Head of caudate nucleus (tissue), 42 donors: ENCODE results near the gene TIPARP.
"Not testable (repeated sequence)": the region's sequence is repeated elsewhere in the genome, so short reads cannot be mapped to it uniquely, and the experiment has no call there.

Source experiments
- DNase-seq, 42 donors: peaks; one replicate each; pipeline versions ENCODE4 v3.0.0 to v3.0.0-alpha.2; 2020 to 2021; ENCODE audit warnings: mixed read lengths in 7 of 42
- intact Hi-C: fragments of 100-400 bp; cut with DNase I; formaldehyde crosslinking; loops from one replicate; pipeline ENCODE4 v1.15.0; 2022

Gene TIPARP

DNA sequence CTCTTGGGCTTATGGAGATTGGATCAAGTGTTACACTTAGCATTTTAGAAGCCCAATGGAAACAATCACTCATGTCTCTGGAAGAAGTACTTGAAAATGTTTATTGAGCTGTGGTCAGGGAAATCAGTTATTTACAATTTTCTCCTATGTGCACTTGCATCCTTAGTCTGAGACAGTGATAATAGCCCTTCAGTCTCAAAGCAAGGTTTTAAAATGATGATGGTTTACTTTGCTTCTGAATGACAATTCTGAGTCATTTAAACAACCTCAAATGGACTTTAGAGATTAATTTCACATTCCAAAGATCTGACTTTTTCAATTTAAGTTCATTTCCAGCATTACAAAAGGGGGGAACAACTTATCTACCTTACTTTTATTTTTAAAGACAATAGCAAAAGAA is 20.1 kb downstream of the TIPARP start:
- DNase-seq, result no peak
- intact Hi-C loops, result no loop called here

DNA sequence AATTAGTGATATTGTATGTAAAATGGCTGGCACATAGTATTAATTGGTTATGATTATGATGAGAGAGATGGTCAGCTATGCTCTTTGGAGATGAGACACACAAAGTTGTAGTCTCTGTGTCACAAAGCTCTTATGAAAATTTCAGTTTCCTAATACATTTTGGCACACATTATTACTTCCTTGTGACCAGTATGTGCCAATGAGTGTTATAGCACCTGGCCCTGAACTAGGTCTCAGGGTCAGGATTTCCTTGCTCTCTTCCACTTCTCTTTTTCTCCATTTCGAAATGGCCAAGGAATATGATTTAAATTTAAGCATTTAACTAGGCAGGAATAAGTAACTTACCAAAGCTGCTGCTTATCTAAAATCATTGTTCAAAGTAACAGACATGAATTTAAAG is 28.0 kb downstream of the TIPARP start:
- intact Hi-C loops, result no loop called here
- no peak for DNase-seq

DNA sequence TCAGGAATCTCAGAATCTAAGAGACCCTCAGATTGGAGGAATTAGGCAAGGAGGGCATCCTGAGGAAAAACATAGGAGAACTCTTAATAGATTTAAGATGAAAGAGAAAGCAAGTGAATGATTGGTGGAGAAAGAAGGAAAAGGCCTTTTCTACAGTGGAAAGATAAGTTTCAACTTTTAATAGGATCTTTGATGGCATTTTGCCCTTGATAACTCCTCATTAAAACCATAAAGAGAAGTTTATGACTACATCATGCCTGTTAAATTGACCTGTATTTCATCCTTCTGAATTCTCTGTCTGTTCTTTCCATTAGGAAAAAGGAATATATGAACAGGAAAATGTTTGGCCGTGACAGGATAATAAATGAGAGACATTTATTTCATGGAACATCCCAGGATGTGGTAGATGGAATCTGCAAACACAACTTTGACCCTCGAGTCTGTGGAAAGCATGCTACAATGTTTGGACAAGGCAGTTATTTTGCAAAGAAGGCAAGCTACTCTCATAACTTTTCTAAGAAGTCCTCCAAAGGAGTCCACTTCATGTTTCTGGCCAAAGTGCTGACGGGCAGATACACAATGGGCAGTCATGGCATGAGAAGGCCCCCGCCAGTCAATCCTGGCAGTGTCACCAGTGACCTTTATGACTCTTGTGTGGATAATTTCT is 30.1 kb downstream of the TIPARP start:
- no peak for DNase-seq
- intact Hi-C loops, result no loop called here

DNA sequence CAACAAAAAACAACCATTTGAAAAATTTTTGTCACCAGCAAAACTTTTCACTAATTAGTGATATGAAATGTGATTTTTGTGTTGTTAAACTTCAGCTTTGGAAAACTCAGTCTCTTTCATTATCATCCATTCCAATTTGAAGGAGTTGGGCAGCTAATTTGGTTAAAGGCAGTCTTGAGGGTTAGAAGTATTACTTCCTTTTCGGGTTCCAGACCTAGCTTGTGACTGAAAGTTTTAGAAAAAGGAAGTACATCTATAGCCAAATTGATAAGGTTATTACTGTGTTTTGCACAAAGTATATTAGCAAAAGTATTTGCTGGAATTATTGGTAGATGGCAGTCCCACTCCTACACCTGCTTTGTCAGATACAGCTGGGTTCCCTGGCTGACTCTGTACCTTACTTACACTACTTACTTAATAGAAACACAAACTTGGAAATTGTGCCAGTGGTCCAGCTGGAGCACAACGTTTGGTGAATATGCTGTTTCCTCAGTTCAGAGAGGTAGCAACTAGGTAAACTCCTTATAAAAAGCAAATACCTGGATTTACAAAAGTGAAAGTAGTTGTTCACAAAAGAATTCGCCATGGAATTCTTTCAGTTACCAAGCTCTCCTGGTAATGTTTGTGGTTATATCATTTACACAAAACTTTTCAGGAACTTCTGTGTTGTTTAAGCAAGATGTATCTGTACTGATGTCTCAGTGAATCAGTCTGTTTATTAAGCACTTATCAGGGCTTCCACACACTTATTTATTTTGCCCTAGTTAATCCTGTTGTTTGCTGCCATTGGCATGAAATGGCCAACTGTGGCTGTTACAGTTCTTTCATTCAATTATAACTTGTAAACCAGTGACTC is 31.6 kb downstream of the TIPARP start:
- DNase-seq, result no peak
- intact Hi-C loops, result no loop called here

DNA sequence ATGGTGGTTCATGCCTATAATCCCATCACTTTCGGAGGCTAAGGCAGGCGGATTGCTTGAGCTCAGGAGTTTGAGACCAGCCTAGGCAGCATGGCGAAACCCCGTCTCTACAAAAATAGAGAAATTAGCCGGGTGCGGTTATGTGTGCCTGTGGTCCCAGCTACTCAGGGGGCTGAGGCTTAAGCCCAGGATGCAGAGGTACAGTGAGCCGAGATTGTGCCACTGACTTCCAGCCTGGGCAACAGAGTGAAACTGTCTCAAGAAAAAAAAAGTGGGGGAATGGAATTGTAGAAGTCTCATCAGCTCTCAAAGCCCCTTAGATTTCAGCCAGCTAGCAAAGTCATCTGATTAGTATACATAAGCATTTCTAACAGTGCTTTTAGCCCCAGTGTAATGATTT is 33.2 kb downstream of the TIPARP start:
- DNase-seq, result no peak
- intact Hi-C loops, result no loop called here

DNA sequence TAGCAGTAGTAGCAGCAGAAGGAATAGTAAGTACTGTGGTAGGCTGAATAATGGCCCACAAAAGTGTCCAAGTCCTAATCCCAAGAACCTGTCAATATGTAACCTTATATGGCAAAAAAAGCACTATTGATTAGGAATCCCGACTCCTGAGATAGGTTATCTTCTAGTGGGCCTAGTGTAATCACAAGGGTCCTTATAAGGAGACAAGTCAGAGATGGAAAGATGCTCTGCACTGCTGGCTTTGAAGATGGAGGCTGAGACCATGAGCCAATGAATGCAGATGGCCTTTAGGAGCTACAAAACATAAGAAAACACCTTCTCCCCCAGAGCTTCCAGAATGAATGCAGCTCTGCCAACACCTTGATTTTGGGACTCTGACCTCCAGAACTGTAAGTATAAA is 36.0 kb downstream of the TIPARP start:
- no peak for DNase-seq
- intact Hi-C loops, result no loop called here

DNA sequence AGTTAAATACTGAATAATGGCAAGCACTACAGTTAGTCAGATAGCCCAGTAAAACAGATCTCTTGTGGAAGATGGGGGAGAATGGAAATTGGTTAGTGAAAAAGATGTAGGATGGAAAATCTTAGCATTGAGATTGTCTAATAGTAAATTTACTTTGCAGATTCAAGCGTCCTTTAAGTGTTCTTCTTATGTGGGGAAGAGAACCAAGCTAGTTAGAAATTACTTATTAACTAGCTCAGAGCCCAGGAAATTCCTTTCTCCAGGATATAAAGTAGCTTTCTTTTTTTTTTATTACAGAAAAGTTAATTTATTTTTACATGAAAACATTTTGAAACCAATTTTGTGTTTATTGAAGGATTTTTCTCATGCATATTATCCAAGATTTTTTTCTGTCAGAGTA is 36.7 kb downstream of the TIPARP start:
- intact Hi-C loops, result no loop called here
- no peak for DNase-seq

DNA sequence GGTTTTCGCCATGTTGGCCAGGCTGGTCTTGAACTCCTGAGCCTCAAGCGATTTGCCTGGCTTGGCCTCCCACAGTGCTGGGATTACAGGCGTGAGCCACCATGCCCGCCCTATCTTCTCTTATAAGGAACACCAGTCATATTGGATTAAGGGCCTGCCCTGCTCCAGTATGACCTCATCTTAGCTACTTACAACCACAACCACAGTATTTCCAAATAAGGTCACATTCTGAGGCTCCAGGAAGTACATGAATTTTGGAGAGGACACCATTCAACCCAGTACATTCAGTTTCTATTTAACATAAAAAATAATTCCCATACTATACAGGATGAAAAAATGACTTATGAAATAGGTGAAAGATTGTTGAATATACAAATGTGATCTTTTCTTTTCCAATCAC is 37.6 kb downstream of the TIPARP start:
- DNase-seq, intact Hi-C loops: not testable (repeated sequence)

DNA sequence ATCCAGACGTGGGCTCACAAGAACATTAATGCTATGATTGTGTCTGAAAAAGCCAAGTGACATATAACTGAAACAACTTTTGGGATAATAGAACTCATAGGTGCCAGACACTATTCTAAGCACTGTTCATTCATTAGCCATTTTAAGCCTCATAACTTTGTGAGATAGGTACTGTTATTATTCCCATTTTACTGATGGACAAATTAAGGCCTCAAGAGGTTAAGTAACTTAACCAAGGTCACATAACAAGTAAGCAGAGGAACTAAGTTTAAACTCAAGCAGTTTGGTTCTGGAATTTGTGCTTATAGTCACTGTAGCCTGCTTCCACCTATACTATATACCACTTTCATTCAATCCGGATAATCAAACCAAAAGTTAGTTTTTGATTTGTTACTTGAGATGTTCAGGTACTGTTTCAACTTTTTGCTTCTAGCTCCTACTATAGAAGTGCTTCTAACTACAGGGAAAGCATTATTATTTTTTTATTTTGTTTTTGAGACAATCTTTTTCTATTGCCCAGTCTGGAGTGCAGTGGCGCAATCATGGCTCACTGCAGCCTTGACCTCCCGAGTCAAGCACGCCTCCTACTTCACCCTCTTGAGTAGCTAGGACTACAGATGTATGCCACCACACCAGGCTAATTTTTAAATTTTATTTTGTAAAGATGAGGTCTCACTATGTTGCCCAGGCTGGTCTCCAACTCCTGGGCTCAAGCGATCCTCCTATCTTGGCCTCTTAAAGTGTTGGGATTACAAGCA is 41.9 kb downstream of the TIPARP start:
- intact Hi-C loops, result no loop called here
- no peak for DNase-seq

DNA sequence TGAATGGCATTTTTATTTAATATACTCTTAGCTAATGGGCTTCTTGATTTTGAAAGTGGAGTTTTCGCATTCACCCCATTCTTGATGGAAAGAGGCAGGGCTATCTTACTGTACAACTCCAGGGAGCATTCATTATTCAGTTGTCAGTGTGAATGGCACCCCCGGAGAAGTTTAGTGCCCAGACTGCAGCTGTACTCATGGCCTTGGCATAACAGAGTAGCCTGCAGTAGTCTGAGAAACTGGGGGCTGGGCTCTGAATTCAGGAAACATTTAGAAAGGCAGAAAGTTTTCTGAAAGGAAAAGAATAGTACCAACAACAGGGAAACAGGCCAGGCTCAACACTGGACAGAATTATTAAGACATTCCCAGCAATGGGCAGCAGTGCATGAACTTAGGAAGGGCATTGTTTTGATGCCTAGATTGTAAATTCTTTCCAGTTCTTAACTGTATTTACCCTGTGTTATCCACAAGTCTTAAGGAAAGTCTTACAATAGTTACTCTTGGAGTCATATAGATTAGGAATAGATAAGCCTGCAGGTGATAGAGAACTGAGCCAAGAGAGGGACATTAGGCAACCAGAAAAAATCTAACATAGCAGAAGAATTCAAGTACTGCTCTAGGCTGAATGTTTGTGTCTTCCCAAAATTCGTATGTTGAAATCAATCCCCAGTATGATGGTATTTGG is 44.4 kb downstream of the TIPARP start:
- peak in 9 of 42 donors; percentile 5 to 59 (median 16) for DNase-seq
- intact Hi-C loops, result no loop called here

DNA sequence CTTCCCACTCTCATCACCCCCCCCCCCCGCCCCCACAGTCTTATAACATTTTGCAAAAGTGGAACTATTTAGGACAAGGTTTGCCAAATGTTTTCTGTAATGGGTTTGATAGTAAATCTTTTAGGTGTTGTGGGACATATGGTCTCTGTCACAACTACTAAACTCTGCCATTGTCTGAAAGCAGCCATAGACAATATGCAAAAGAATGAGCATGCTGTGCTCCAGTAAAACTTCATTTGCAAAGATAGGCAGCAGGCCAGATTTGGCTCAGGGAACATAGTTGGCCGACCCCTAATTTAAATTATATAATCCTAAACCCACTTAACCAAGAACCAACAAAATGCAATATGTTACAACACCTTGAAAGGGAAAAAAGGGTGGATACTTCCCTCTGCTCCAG is 46.4 kb downstream of the TIPARP start:
- intact Hi-C loops, result no loop called here
- no peak for DNase-seq

DNA sequence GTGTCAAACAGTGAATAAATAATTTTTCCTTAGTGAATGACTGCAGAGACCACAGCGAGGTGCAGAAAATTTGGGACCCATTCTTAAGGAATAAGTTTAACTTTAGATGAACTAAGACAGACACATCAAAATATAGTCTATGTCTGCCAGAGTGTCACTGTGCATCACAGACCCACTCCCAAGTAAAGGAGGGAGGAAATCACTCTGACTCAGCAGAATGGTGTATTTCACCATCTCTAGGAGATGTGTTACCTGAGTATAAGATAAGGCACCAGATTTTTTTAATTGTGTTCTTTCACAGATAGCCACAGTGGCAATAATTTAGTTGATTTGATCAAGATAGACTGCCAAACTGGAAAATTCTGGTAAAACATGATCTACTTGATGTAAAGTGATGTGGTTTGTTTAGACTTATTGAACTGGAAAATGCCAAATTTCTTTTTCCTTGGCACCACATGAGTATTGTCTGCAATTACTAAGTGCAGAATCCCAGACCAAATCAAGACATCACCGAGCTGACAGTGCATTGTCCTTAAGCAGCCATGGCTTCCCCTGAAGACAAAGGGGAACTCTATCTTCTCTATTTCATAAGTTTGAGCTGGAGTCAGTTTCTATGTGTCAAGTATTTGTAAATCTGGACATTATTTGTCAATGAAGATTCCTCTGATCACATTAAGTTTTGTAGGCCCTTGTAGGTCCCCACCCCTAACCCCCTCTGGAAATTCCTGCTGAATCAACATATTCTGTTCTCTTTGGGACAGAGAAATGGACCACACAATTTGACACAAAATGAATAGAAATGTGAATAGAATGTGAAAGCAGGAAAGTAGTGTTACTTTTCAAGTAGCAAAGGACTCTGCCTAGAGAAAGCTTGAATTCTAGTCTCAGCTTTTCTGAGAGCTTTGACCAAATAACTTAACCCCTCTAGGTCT is 47.6 kb downstream of the TIPARP start:
- no peak for DNase-seq
- intact Hi-C loops, result no loop called here

DNA sequence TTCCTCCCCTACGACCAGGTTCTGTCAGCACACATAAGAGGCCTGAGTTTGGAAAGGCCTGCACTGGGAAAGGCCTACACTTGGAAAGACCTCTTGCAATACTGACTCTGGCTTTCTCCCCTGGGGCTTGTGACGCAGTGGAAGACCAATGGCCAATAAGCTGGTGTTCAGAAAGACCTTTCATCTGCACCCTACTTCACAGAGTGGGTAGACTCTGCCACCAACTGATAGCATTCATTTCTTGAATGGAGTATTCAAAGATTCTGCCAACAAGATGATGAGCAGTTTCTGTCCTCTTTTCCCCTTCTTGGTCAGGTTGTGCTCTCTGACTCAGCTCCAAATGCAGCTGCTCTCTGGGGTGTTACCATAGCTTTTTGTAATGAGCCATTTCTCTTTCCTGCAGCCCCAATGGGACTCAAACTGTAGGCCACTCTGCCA is 48.8 kb downstream of the TIPARP start:
- intact Hi-C loops, result no loop called here
- DNase-seq, result no peak

DNA sequence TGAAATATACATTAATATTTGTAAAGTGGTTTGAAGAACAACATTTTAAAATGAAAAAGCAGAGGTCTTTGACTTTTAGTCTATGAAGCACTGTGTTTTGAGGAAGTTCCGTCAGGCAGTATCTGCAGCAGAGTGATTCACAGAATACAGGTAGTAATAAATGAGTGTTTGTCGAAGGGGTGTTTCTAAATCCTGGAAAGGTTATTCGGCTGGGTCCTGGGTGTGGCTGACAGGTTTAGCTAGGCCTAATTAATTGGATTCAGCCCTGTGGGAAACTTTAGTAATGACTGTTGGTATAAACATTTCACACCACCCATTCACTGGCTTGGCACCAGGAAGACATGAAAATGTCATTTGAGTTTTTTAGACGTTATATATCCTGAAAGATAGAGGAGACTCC is 51.3 kb downstream of the TIPARP start:
- intact Hi-C loops, result no loop called here

DNA sequence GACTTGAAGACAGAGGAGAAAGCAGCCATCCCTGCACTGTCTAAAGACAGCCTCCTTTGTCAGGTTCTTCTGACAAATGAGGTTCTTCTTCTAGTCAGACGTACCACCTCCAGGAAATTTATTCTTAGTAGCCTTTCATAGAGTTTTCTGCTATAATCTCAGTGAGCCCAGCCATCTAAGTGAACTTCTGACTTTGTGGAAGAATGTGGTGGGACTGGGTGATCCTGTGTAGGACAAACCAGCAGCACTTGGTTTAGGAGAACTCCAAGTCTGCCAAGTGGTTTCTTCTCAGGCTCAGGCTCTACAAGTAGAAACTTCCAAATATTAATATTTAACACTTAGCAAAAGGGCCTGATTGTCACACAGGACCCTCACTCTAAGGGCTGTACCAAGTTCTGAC is 52.1 kb downstream of the TIPARP start:
- intact Hi-C loops, result no loop called here
- no peak for DNase-seq

More for the DNA sequence above, 51.3 kb downstream of the TIPARP start:
- no peak for DNase-seq

DNA sequence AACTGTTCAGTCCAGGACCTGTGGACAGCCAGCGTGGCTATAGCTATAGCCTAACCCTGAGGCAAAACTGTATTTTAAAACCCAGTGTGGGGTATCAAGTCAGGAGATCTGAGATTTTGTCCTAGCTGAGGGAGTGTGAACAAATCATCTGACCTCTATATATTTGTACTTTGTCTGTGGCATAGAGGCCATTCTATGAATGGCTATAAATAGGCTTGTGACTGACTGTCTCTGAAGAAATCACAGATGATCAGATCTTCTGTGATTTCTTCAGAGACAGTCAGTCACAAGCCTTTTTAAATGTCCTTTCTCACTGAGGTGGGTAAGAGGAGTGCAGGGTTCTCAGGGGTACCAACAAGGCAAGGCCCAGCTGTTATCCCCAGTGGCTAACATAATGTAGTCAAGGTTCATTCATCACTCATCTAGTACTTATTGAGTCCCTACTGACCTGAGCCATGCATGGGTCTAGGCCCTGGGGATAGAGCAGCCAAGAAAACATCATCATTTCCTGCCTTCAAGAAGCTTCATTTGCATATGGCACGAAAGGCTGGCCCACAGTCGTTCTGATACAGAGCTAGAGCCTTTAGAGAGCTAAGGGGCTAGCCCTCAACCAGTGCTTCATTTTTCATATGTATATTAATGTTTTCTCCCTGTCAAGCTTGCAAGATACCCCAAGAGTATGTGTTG is 53.3 kb downstream of the TIPARP start:
- DNase-seq, result no peak
- intact Hi-C loops, result no loop called here

DNA sequence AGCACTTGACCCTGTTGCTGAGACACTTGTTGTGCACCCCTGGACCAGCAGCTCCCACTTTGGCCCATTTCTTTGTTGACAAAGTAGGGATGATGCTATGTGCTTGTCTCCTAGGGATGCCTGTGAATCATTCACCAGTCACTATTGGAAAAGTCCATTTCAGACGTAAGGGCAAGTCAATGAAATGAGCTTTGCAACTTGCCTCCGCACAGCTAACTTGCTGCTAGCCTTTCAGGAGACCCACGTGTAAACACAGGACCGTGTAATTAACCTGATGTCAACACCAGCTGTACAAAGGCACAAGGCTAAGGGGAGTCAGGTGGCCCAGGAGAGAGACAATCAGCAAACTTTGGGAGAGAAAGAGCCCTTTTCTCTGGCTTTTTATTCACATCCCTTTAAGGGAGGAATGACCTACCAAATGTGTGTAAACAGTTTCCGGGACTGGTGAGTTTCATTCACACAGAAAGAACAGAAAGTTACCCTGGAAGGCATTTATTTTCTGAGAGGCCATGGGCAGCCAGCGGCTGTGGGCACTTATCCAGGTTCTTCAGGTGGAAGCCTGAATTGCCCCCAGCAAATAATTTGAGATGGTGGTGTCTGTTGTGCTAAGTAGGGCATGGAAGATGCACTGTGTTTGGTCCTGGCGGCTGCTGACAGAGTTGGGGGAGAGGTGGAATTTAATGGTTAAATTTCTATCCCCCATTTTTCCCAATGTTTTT is 54.0 kb downstream of the TIPARP start:
- intact Hi-C loops, result no loop called here
- DNase-seq, result peak in 1 of 42 donors; percentile 13
